HG03521 (cell line): ENCODE results near the gene PRPF4.
"Not testable (repeated sequence)": the region's sequence is repeated elsewhere in the genome, so short reads cannot be mapped to it uniquely, and the experiment has no call there.

Experiments
- ATAC-seq: cut with Tn5 transposase; IDR thresholded peaks from one replicate; pipeline ENCODE4 v1.9.1; 2021; ENCODE audit warnings: mild to moderate bottlenecking, moderate library complexity; ENCODE audit not compliant: unreplicated experiment

PRPF4 gene

GRCh38 chr9:113275157-113276131 is at the start of gene PRPF4, which contains the start of gene CDC26:
TSS of gene PRPF4 (plus strand) at chr9:113275658. CDS start at chr9:113275744, 86 bp downstream.
TSS of gene CDC26 (minus strand) at chr9:113275572. CDS start at chr9:113272507, 3,065 bp downstream.
- ATAC-seq: peak; percentile 99

- ATAC-seq: no peak
Observed at GRCh38 chr9:113227436-113227835, 48.0 kb upstream of the PRPF4 start.

GRCh38 chr9:113228130-113228665 is 47.3 kb upstream of the PRPF4 start:
- no peak for ATAC-seq

- no peak for ATAC-seq
Observed at GRCh38 chr9:113231701-113232100, 43.8 kb upstream of the PRPF4 start.

- not testable (repeated sequence) for ATAC-seq
Observed at GRCh38 chr9:113235701-113236255, 39.7 kb upstream of the PRPF4 start.

- no peak for ATAC-seq
Observed at GRCh38 chr9:113237026-113237425, 38.4 kb upstream of the PRPF4 start.

- no peak for ATAC-seq
Observed at GRCh38 chr9:113238202-113238858, 37.1 kb upstream of the PRPF4 start.

GRCh38 chr9:113238859-113239232 is 36.6 kb upstream of the PRPF4 start:
- no peak for ATAC-seq

GRCh38 chr9:113241161-113241560 is 34.3 kb upstream of the PRPF4 start:
- no peak for ATAC-seq

GRCh38 chr9:113244556-113244955 is 30.9 kb upstream of the PRPF4 start:
- ATAC-seq: no peak

GRCh38 chr9:113245894-113246293 is 29.6 kb upstream of the PRPF4 start:
- no peak for ATAC-seq

- ATAC-seq: no peak
Observed at GRCh38 chr9:113246928-113247327, 28.5 kb upstream of the PRPF4 start.

- ATAC-seq: no peak
Observed at GRCh38 chr9:113247640-113248039, 27.8 kb upstream of the PRPF4 start.

GRCh38 chr9:113249661-113250060 is 25.8 kb upstream of the PRPF4 start:
- ATAC-seq: not testable (repeated sequence)

GRCh38 chr9:113250807-113251206 is 24.7 kb upstream of the PRPF4 start:
- ATAC-seq: no peak

- no peak for ATAC-seq
Observed at GRCh38 chr9:113254991-113255390, 20.5 kb upstream of the PRPF4 start.

GRCh38 chr9:113255438-113255837 is 20.0 kb upstream of the PRPF4 start:
- no peak for ATAC-seq

GRCh38 chr9:113257863-113258262 is 17.6 kb upstream of the PRPF4 start:
- ATAC-seq: no peak

GRCh38 chr9:113258282-113258681 is 17.2 kb upstream of the PRPF4 start:
- no peak for ATAC-seq

- ATAC-seq: no peak
Observed at GRCh38 chr9:113261917-113262671, 13.4 kb upstream of the PRPF4 start.

GRCh38 chr9:113266174-113266573 is 9.3 kb upstream of the PRPF4 start:
- no peak for ATAC-seq
